Glutamatergic neuron (in vitro differentiated cells): ENCODE measurements around the gene IGFN1. TPM values are rescaled to one million over a fixed set of nuclear protein-coding genes. Genes with fewer than 3 reads are reported as not detected.
"Not testable (repeated sequence)": the region's sequence is repeated elsewhere in the genome, so short reads cannot be mapped to it uniquely, and the experiment has no call there.

Experiments
- DNase-seq: peaks from one replicate; pipeline ENCODE4 v3.0.0; 2022
- H3K27ac Mint-ChIP-seq: one replicate; pipeline ENCODE4 v1.8.0; 2020; ENCODE audit warnings: mild to moderate bottlenecking, mixed read lengths, inconsistent platforms; ENCODE audit not compliant: unreplicated experiment
- H3K27me3 Mint-ChIP-seq: one replicate; pipeline ENCODE4 v1.8.0; 2020; ENCODE audit warnings: mild to moderate bottlenecking, moderate library complexity, mixed read lengths, inconsistent platforms; ENCODE audit not compliant: unreplicated experiment
- H3K36me3 Mint-ChIP-seq: one replicate; pipeline ENCODE4 v1.8.0; 2020; ENCODE audit warnings: mild to moderate bottlenecking, mixed read lengths, inconsistent platforms; ENCODE audit not compliant: unreplicated experiment
- H3K4me1 Mint-ChIP-seq: one replicate; pipeline ENCODE4 v1.8.0; 2020; ENCODE audit warnings: mild to moderate bottlenecking, low read depth, mixed read lengths, inconsistent platforms; ENCODE audit not compliant: unreplicated experiment
- H3K4me3 Mint-ChIP-seq: one replicate; pipeline ENCODE4 v1.8.0; 2020; ENCODE audit warnings: mild to moderate bottlenecking, mixed read lengths, inconsistent platforms; ENCODE audit not compliant: unreplicated experiment
- H3K9me3 Mint-ChIP-seq: one replicate; pipeline ENCODE4 v1.8.0; 2020; ENCODE audit warnings: mild to moderate bottlenecking, moderate library complexity, mixed read lengths, inconsistent platforms; ENCODE audit not compliant: unreplicated experiment
- total RNA-seq: library from RNA; stranded (reverse); fragmentation: NEBNext Ultra II Directional; extraction: Animal tissue kit (Norgen Biotek cat#: 25700); gene quantifications from one replicate; pipeline ENCODE4 v1.2.1, GENCODE V29; 2021; ENCODE audit not compliant: unreplicated experiment
- TF ChIP-seq, protein P1 (sequence below): fragments of 200-600 bp; sonication (generic); IDR thresholded peaks from one replicate; pipeline ENCODE4 v1.5.0; 2021; ENCODE audit not compliant: partially characterized antibody, unreplicated experiment

IGFN1 gene
- total RNA-seq, 1 donor from 2014 or later = 1.9 TPM

DNA sequence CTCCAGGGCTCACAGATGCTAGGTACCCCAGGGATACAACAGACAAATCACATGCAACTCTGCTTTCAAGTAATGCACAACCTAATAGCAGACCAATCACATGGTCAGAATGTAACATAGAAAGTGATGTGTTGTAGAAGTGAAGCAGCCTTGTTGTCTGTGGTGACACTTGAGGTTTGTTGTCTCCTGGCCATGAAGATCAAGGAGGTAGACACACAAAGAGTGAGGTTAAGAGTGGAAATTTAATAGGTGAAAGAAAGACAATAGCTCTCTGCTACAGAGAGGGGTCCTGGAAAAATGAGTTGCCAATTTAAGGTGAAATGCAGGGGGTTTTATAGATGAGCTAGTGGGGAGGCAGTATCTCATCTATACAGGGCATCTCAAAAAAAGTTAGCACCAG lies 33.8 kb upstream of the IGFN1 start:
- no peak overlapping the region for H3K4me3 Mint-ChIP-seq
- TF ChIP-seq, protein P1, sequence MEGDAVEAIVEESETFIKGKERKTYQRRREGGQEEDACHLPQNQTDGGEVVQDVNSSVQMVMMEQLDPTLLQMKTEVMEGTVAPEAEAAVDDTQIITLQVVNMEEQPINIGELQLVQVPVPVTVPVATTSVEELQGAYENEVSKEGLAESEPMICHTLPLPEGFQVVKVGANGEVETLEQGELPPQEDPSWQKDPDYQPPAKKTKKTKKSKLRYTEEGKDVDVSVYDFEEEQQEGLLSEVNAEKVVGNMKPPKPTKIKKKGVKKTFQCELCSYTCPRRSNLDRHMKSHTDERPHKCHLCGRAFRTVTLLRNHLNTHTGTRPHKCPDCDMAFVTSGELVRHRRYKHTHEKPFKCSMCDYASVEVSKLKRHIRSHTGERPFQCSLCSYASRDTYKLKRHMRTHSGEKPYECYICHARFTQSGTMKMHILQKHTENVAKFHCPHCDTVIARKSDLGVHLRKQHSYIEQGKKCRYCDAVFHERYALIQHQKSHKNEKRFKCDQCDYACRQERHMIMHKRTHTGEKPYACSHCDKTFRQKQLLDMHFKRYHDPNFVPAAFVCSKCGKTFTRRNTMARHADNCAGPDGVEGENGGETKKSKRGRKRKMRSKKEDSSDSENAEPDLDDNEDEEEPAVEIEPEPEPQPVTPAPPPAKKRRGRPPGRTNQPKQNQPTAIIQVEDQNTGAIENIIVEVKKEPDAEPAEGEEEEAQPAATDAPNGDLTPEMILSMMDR = no peak
- no peak overlapping the region for H3K27ac Mint-ChIP-seq
- peaks cover 8% of the 10 kb centered on the region for H3K4me1 Mint-ChIP-seq
- no peak for DNase-seq
- peaks cover 14% of the 10 kb centered on the region for H3K36me3 Mint-ChIP-seq
- H3K9me3 Mint-ChIP-seq = peaks cover 4% of the 10 kb centered on the region
- peaks cover 8% of the 10 kb centered on the region for H3K27me3 Mint-ChIP-seq

DNA sequence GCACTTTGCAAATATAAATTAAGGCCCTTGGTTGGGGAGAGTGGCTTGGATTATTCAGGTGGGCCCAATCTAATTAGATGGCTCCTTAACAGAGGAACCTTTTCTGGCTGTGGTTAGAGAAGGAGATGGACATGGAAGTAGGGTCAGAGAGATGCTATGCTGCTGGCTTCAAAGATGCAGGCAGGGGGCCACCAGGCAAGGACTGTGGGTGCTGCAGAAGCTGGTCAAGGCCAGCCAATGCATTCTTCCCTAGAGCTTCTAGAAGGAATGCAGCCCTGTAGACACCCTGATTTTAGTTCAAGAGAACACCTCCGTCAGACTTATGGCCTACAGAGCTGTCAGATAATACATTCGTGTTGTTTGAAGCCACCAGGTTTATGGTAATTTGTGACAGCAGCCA lies 32.7 kb upstream of the IGFN1 start:
- Mint-ChIP-seq H3K27ac (no peak overlapping the region), H3K27me3 (peaks cover 5% of the 10 kb centered on the region), H3K36me3 (peaks cover 14% of the 10 kb centered on the region), H3K9me3 (peaks cover 3% of the 10 kb centered on the region), H3K4me1 (peaks cover 8% of the 10 kb centered on the region), H3K4me3 (no peak overlapping the region)
- no peak for DNase-seq
- TF ChIP-seq, protein P1 = no peak

DNA sequence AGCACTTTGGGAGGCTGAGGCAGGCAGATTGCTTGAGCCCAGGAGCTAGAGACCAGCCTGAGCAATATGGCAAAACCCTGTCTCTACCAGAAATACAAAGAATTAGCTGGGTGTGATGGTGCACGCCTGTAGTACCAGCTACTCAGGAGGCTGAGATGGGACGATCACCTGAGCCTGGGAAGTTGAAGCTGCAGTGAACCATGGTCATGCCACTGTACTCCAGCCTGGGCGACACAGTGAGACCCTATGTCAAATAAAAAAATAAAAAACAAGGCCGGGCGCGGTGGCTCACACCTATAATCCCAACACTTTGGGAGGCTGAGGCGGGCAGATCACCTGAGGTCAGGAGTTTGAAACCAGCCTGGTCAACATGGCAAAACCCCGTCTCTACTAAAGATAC lies 27.6 kb upstream of the IGFN1 start:
- H3K36me3 Mint-ChIP-seq, DNase-seq, H3K4me1 Mint-ChIP-seq, H3K9me3 Mint-ChIP-seq, H3K27me3 Mint-ChIP-seq, H3K27ac Mint-ChIP-seq, H3K4me3 Mint-ChIP-seq: not testable (repeated sequence)

DNA sequence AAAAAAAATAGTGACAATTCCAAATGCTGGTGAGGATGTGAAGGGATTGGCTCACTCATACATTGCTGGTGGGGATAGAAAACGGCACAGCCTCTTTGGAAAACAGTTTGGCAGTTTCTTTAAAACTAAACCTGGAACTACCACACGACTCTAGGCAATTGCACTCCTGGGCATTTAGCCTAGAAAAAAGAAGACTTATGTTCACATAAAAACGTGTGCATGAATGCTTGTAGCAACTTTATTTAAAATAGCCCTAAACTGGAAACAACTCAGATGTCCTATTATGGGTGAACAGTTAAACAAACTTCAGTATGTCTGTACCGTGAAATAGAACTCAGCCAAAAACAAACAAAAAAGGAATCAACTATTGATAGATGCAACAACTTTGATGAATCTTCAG lies 26.9 kb upstream of the IGFN1 start:
- Mint-ChIP-seq H3K4me3 (no peak overlapping the region), H3K36me3 (no peaks in the 10 kb centered on the region), H3K27me3 (peaks cover 2% of the 10 kb centered on the region), H3K27ac (no peak overlapping the region), H3K9me3 (peaks cover 2% of the 10 kb centered on the region), H3K4me1 (peaks cover 5% of the 10 kb centered on the region)
- TF ChIP-seq, protein P1 = no peak
- no peak for DNase-seq

DNA sequence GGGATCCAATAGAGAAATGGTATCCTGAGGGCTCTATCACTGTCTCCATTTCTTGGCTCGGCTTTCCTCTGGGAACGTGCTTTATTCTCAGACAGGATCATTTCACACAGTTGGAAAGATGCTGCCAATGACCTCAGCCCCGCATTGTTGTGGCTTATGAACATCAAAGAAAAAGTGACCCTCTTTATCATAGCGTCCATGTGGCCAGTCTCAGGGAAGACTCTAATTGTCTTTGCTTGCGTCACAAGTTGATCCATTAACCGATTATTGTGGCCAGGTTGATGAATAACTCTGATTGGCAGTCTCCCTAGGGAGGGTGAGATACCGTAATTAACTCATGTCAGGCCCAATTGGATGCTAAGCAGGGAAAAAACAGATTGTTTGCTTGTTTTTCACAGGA lies 26.0 kb upstream of the IGFN1 start:
- TF ChIP-seq, protein P1 = no peak
- peaks cover 2% of the 10 kb centered on the region for H3K9me3 Mint-ChIP-seq
- peak overlapping the region; percentile 76 for H3K27ac Mint-ChIP-seq
- H3K36me3 Mint-ChIP-seq = no peaks in the 10 kb centered on the region
- DNase-seq = no peak
- H3K27me3 Mint-ChIP-seq = peaks cover 2% of the 10 kb centered on the region
- H3K4me1 Mint-ChIP-seq = peaks cover 11% of the 10 kb centered on the region
- H3K4me3 Mint-ChIP-seq = peak overlapping the region; percentile 55
